OCI-LY3 (cell line): ENCODE data around the gene SMCR8.

ENCODE experiments used
- H2AFZ ChIP-seq: fragments of 200-600, 300-600 bp; shearing (Covaris generic); 2 replicates; pipeline ENCODE4 v1.6.0; 2014; ENCODE audit warnings: antibody characterized with exemption, low read depth, low read length
- H3K27ac ChIP-seq: fragments of 200-600, 300-600 bp; sonication (generic); 2 replicates; pipeline ENCODE4 v1.5.1; 2014; ENCODE audit warnings: mild to moderate bottlenecking, low read length, moderate library complexity, mixed read lengths
- H3K27me3 ChIP-seq: fragments of 200-600, 300-600 bp; sonication (generic); 2 replicates; pipeline ENCODE4 v1.6.1; 2014; ENCODE audit warnings: low read depth, low read length, mixed read lengths
- H3K36me3 ChIP-seq: fragments of 200-600, 300-600 bp; sonication (generic); replicated peaks from 2 replicates; pipeline ENCODE3; 2014; ENCODE audit warnings: low read depth, low read length, mixed read lengths
- H3K4me1 ChIP-seq: fragments of 300-600, 200-600 bp; sonication (generic); 2 replicates; pipeline ENCODE4 v1.6.1; 2014; ENCODE audit warnings: low read length, mixed read lengths
- H3K4me2 ChIP-seq: fragments of 200-600, 300-600 bp; sonication (generic); 2 replicates; pipeline ENCODE4 v1.6.1; 2014; ENCODE audit warnings: low read length, mixed read lengths
- H3K4me3 ChIP-seq: fragments of 300-600, 200-600 bp; sonication (generic); 2 replicates; pipeline ENCODE4 v1.5.1; 2014; ENCODE audit warnings: antibody characterized with exemption, mild to moderate bottlenecking, low read length, moderate library complexity
- H3K79me2 ChIP-seq: fragments of 300-600, 200-600 bp; shearing (Covaris generic); 2 replicates; pipeline ENCODE4 v1.6.1; 2014; ENCODE audit warnings: mild to moderate bottlenecking, low read length, mixed read lengths
- H3K9ac ChIP-seq: fragments of 300-600, 200-600 bp; shearing (Covaris generic); 2 replicates; pipeline ENCODE4 v1.6.0; 2014; ENCODE audit warnings: mild to moderate bottlenecking, low read length, moderate library complexity
- H3K9me3 ChIP-seq: fragments of 200-600, 300-600 bp; shearing (Covaris generic); 2 replicates; pipeline ENCODE4 v1.6.1; 2014; ENCODE audit warnings: low read length, mixed read lengths; ENCODE audit not compliant: insufficient read depth
- H4K20me1 ChIP-seq: fragments of 200-600, 300-600 bp; sonication (generic); 2 replicates; pipeline ENCODE4 v1.6.1; 2016; ENCODE audit warnings: low read length, mixed read lengths; ENCODE audit not compliant: insufficient read depth
- CTCF ChIP-seq: fragments of 200-600, 300-600 bp; sonication (generic); IDR thresholded peaks from 2 replicates; pipeline ENCODE4 v1.5.1; 2014; ENCODE audit warnings: antibody characterized with exemption, low read length, low read depth
- EZH2phosphoT487 ChIP-seq: fragments of 200-600 bp; shearing (Covaris generic); IDR thresholded peaks from 2 replicates; pipeline ENCODE4 v1.6.1; 2018; ENCODE audit warnings: antibody characterized with exemption, mixed run types, low read depth

The SMCR8 gene

DNA sequence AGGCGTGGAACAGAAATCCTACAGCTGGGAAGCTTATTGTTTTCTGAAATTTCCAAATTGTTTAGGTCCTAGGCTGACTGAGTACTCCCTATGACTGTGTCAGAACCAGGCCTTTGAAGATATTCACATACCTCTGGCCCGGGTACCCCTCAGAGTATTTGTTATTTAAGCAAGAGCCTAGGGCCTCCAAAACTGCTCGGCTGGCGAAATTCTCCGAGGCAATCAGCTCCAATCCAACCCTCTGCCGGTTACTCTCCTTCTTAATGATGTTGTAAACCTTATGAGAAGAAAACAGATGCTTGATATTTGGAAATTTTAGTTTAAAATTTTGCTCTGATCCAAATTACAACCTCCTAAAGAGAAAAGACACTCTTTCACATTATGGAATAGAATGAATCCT lies 38.4 kb downstream of the SMCR8 start:
- no peaks in the 10 kb centered on the region for H3K27me3 ChIP-seq
- H3K27ac ChIP-seq = no peak overlapping the region
- no peaks in the 10 kb centered on the region for H3K4me1 ChIP-seq
- no peak overlapping the region for H2AFZ ChIP-seq
- H3K36me3 ChIP-seq = no peaks in the 10 kb centered on the region
- no peaks in the 10 kb centered on the region for H4K20me1 ChIP-seq
- H3K9ac ChIP-seq = no peak overlapping the region
- TF ChIP-seq EZH2phosphoT487 = no peak
- no peaks in the 10 kb centered on the region for H3K9me3 ChIP-seq
- no peak overlapping the region for H3K4me2 ChIP-seq
- no peak overlapping the region for H3K4me3 ChIP-seq
- H3K79me2 ChIP-seq = no peaks in the 10 kb centered on the region

DNA sequence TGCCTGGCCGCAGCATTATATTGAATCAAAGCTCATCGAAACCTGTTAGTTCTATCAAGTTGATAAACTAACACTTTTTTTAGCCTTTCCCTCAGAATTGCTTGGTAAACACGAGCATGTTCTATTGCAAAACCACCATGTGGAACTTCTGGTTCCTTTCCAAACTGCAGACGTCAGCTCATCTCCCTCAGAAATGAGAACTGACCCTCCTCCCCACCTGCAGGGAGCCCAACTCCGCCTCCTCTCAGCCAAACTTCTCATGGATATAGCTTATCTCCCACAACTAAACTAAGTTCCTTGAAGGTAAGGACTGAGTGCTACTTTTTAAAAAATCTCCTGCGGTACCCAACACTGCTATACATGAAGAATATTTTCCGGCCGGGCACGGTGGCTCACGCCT lies 41.5 kb downstream of the SMCR8 start:
- H3K4me3 ChIP-seq = no peak overlapping the region
- no peak overlapping the region for H3K27ac ChIP-seq
- H3K79me2 ChIP-seq = no peaks in the 10 kb centered on the region
- TF ChIP-seq EZH2phosphoT487 = no peak
- no peak for TF ChIP-seq CTCF
- H4K20me1 ChIP-seq = no peaks in the 10 kb centered on the region
- H3K4me1 ChIP-seq = no peaks in the 10 kb centered on the region
- no peaks in the 10 kb centered on the region for H3K9me3 ChIP-seq
- H3K27me3 ChIP-seq = no peaks in the 10 kb centered on the region
- no peak overlapping the region for H3K4me2 ChIP-seq
- H2AFZ ChIP-seq = no peak overlapping the region
- no peaks in the 10 kb centered on the region for H3K36me3 ChIP-seq
- H3K9ac ChIP-seq = no peak overlapping the region

DNA sequence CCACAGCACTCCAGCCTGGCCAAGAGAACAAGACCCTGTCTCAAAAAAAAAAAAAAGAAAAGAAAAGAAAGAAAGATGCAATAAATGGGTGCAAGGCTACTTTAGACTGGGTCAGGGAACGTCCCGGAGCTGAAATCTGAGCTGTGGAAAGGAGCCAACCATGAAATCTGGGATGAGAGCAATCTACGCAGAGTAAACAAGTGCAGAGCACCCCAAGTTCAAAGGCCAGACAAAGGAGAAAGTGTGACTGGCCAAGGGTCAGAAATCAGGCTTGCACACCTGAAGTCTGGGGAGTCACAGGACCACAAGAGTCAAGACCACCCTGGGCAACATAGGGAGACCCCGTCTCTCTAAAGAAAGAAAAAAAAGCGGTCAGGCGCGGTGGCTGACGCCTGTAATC lies 45.4 kb downstream of the SMCR8 start:
- Histone ChIP-seq H3K4me1 (no peaks in the 10 kb centered on the region), H4K20me1 (no peaks in the 10 kb centered on the region), H3K36me3 (no peaks in the 10 kb centered on the region), H3K4me2 (no peak overlapping the region), H3K27ac (no peak overlapping the region), H2AFZ (no peak overlapping the region), H3K27me3 (no peaks in the 10 kb centered on the region), H3K9ac (no peak overlapping the region), H3K9me3 (no peaks in the 10 kb centered on the region), H3K79me2 (no peaks in the 10 kb centered on the region), H3K4me3 (no peak overlapping the region)
- TF ChIP-seq EZH2phosphoT487 = no peak
- no peak for TF ChIP-seq CTCF

DNA sequence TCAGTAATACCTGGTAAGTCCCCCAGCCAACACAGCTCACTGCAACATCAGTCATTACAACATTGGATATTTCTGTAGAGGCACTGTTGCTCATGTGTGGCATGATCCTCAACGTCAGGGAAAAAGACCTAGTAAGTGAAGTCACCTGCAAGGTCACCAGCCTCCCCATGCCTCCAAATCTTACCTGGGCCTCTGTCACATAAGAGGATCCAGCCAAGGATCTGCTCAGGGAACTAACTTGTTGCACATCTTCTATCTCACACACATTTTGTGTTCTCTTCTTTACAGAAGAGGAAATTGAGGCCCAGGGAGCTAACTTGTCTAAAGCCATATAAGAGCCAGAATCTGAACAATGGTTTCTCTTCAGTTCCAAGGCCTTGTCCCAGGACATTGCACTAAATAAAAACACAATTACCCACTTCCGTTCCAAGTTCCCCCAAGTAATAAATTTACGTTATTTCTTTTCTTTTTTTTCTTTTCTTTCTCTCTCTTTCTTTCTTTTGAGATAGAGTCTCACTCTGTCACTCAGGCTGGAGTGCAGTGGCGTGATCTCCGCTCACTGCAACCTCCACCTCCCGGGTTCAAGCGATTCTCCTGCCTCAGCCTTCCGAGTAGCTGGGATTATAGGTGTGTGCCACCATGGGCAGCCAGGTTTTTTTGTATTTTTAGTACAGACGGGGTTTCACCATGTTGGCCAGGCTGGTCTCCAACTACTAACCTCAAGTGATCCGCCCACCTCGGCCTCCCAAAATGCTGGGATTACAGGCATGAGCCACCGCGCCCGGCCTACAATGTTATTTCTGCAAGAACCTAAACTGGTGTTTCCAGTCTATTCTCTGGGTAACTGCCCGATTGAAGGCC lies 47.0 kb downstream of the SMCR8 start:
- Histone ChIP-seq H3K9ac (no peak overlapping the region), H3K27ac (no peak overlapping the region), H3K4me2 (peak overlapping the region; percentile 63), H3K9me3 (no peaks in the 10 kb centered on the region), H3K4me3 (peak overlapping the region; percentile 86), H3K36me3 (no peaks in the 10 kb centered on the region), H3K4me1 (no peaks in the 10 kb centered on the region), H3K27me3 (no peaks in the 10 kb centered on the region), H4K20me1 (no peaks in the 10 kb centered on the region), H2AFZ (no peak overlapping the region), H3K79me2 (no peaks in the 10 kb centered on the region)
- TF ChIP-seq CTCF (no peak), EZH2phosphoT487 (no peak)
